ENCODE results near the gene KRT38. TPM values are rescaled to one million over a fixed set of nuclear protein-coding genes. Genes with fewer than 3 reads are reported as not detected.

The KRT38 gene
- total RNA-seq, 1 experiment from 2014 or later, result not detected

- no peak overlapping the region for H2AK5ac ChIP-seq (ENCODE audit: insufficient read length, low read length)
- H3T11ph ChIP-seq (ENCODE audit: low read length), result no peak overlapping the region
- Mint-ChIP-seq H3K27ac (no peak overlapping the region), H3K4me1 (peaks cover 6% of the 10 kb centered on the region in 2 experiments), H3K36me3 (ENCODE audit: insufficient read depth in 1 of 3, low read depth in 3 of 3) (no peaks in the 10 kb centered on the region; a peak in 1 of 7 replicates), H3K9me3 (no peaks in the 10 kb centered on the region; a peak in 1 of 5 replicates), H3K27me3 (ENCODE audit: low read depth) (peaks cover 25% of the 10 kb centered on the region), H3K4me3 (no peak overlapping the region)
- H3K56ac ChIP-seq (ENCODE audit: insufficient read length, low read depth, low read length), result no peak overlapping the region
- no peak overlapping the region for H2AFZ ChIP-seq (ENCODE audit: low read length)
- no peak overlapping the region for H3K14ac ChIP-seq (ENCODE audit: insufficient read depth, low read length)
- no peaks in the 10 kb centered on the region for H4K20me1 ChIP-seq (ENCODE audit: control insufficient read depth, insufficient read depth, insufficient read length)
- no peak overlapping the region for H3K9ac ChIP-seq (ENCODE audit: extremely low read depth, insufficient read length, low read length)
- no CpG with 5 or more reads among the region's 4 CpGs for WGBS (ENCODE audit: extremely low coverage, insufficient read length, low lambda C conversion rate)
- H2BK120ac ChIP-seq (ENCODE audit: low read depth, low read length, poor library complexity, severe bottlenecking), result no peak overlapping the region
- no peak overlapping the region for H3K4ac ChIP-seq (ENCODE audit: low read depth, low read length)
- H3K4me1 ChIP-seq (ENCODE audit: insufficient read depth, low read length), result no peaks in the 10 kb centered on the region
- H3K27ac ChIP-seq (ENCODE audit: insufficient read length, low read depth, low read length), result no peak overlapping the region
- H3K79me1 ChIP-seq (ENCODE audit: insufficient read depth, low read depth, low read length, poor library complexity, severe bottlenecking), result no peaks in the 10 kb centered on the region
- H3K27me3 ChIP-seq (ENCODE audit: insufficient read depth, low read length), result no peaks in the 10 kb centered on the region
- H4K8ac ChIP-seq (replicated peaks; ENCODE audit: insufficient read length, low read depth, low read length), result no peak overlapping the region
- no peak overlapping the region for H2BK15ac ChIP-seq (ENCODE audit: low read depth, low read length)
- H3K23ac ChIP-seq (ENCODE audit: insufficient read length, low read depth, low read length), result no peak overlapping the region
- H2BK20ac ChIP-seq (ENCODE audit: low read depth, low read length, poor library complexity, severe bottlenecking), result no peak overlapping the region
- no peak overlapping the region for H2BK5ac ChIP-seq (ENCODE audit: insufficient read length, low read length)
- no peak overlapping the region for H4K5ac ChIP-seq (ENCODE audit: insufficient read length, low read depth, low read length)
- H3K4me2 ChIP-seq (ENCODE audit: insufficient read depth, insufficient read length, low read length), result no peak overlapping the region
- no peaks in the 10 kb centered on the region for H3K9me3 ChIP-seq (ENCODE audit: control insufficient read depth, low read depth, low read length)
- H3K79me2 ChIP-seq (ENCODE audit: insufficient read depth, low read length), result no peaks in the 10 kb centered on the region
- H4K91ac ChIP-seq (ENCODE audit: insufficient read length, low read depth, low read length), result no peak overlapping the region
- DNase-seq, result no peak
- H3K18ac ChIP-seq (ENCODE audit: insufficient read length, low read depth, low read length), result no peak overlapping the region
- TF ChIP-seq, protein P1, sequence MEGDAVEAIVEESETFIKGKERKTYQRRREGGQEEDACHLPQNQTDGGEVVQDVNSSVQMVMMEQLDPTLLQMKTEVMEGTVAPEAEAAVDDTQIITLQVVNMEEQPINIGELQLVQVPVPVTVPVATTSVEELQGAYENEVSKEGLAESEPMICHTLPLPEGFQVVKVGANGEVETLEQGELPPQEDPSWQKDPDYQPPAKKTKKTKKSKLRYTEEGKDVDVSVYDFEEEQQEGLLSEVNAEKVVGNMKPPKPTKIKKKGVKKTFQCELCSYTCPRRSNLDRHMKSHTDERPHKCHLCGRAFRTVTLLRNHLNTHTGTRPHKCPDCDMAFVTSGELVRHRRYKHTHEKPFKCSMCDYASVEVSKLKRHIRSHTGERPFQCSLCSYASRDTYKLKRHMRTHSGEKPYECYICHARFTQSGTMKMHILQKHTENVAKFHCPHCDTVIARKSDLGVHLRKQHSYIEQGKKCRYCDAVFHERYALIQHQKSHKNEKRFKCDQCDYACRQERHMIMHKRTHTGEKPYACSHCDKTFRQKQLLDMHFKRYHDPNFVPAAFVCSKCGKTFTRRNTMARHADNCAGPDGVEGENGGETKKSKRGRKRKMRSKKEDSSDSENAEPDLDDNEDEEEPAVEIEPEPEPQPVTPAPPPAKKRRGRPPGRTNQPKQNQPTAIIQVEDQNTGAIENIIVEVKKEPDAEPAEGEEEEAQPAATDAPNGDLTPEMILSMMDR (conservative IDR thresholded peaks at IDR 0.05), result no peak
- H3K23me2 ChIP-seq (ENCODE audit: insufficient read length, low read depth, low read length, poor library complexity, severe bottlenecking), result no peaks in the 10 kb centered on the region
- H2BK12ac ChIP-seq (ENCODE audit: insufficient read length, low read depth, low read length), result no peak overlapping the region
Observed at GRCh38 chr17:41442739-41443138, 2.0 kb upstream of the KRT38 start.

Data from H9 (cell line).